ENCODE results near the gene RUNX1.

- no peak for TF ChIP-seq CTCF (IDR thresholded peaks at IDR 0.05)
- no peak for TF ChIP-seq YY1 (IDR thresholded peaks at IDR 0.05; ENCODE audit: low read depth)
- TF ChIP-seq EP300 (IDR thresholded peaks at IDR 0.05; ENCODE audit: borderline replicate concordance in 1 of 2, low read depth in 1 of 2, low read length in 1 of 2): no peak
- TF ChIP-seq ZBTB33 (IDR thresholded peaks at IDR 0.05; ENCODE audit: borderline replicate concordance, low read depth): no peak
- no peak for TF ChIP-seq MXI1 (IDR thresholded peaks at IDR 0.05; ENCODE audit: low read depth, low read length)
- no peak for TF ChIP-seq RAD21 (IDR thresholded peaks at IDR 0.05; ENCODE audit: low read length)
- TF ChIP-seq USF1 (IDR thresholded peaks at IDR 0.05; ENCODE audit: borderline replicate concordance, low read depth): no peak
- TF ChIP-seq GATA2 (CRISPR knock-in tag; IDR thresholded peaks at IDR 0.05): no peak
- no peak for TF ChIP-seq SIN3A (IDR thresholded peaks at IDR 0.05; ENCODE audit: borderline replicate concordance, low read depth, low read length)
- no peak for TF ChIP-seq SMC3 (IDR thresholded peaks at IDR 0.05; ENCODE audit: low read depth, low read length)
Observed at GRCh38 chr21:34792504-34793089, 256.5 kb downstream of the RUNX1 start.
